ENCODE results near the gene RALGPS2.

Gene RALGPS2

DNA sequence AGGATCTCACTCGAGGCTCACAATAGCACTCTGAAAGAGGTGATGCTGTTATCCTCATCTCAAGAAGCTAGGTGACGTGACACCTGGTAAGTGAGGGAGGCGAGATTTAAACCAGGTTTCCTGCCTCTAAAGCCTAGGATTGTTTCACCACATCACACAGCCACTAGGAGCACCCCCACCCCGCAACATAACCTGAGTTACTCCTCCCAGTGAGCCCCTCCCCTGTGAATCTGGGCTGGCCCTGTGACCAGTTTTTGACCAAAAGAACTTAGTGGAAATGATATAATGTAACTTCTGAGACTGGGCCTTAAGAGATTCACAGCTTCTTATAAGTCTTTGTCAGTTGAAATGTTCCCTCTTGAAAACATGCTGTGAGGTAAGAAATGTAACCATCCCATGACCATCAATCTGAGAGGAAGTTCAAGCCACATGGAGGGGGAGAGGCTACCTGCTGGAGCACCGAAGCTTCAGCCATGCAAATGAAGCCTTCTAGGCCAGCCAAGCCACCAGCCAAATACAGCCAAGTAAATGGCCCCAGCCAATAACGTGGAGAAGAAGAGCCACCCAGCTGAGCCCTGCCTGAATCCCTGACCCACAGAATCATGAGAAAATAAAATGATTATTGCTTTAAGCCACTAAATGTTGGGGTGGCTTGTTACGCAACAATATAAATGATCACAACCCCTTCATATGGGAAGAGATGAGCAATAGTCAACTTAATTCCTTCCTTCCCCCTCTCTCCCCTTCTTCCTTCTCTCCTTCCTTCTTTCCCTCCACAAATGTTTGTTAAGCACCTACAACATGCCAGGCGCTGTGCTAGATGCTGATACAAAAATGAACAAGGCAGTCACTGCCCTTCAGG is 239.7 kb downstream of the RALGPS2 start:
- DNase-seq (ENCODE audit: low spot score), result no peak

DNA sequence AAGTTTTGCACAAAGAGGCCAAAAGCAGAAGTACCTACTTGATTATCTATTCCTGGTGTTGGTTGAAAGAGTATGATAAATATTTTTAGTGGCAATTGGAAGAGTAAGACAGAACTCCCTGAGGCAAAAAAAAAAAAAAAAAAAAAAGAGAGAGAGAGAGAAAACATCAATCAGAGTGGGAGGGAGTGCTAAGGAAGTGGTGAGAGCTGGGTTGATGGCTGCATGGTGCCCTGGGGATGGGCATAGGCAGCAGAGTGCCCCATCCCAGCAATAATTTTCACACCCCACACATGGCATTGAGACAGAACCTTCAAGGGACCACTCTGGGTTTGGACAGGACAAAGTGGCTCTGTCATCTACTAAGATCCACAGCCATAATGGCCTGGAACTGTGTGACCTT is 241.3 kb downstream of the RALGPS2 start:
- DNase-seq (ENCODE audit: low spot score), result no peak

DNA sequence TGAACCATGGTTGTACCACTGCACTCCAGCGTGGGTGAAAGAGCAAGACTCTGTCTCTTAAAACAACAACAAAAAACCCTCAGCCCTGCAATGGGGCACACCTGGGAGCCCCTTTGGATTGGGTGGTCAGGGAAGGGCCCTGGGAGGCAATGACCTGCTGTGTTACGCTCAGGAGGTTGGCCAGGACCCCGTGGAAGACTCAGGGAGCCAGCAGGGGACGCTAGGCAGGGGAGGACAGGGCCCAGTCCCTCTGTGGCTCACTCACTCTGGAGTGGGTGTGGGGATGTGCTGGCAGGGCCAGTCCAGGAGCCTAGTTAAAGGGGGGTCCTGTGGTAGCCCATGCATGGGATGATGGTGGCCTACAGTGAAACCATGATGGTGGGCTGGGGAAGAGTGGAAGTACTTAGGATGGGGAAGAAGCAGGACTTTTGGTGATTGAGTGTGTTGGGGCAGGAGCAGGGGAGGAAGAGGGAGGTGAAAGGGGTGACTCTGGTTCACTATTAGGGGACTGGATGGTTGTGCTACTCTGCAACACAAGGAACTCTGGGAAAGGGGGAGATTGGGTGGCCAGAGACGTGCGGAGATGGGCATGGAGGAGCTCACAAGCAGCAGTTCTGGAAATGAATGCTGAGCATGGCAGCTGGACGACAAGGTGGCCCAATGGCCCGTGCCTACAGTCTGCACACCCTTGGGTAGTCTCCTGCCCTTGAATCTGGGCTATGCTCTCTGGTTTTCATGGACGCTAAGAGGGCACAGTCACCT is 244.4 kb downstream of the RALGPS2 start:
- DNase-seq (ENCODE audit: low spot score), result no peak

DNA sequence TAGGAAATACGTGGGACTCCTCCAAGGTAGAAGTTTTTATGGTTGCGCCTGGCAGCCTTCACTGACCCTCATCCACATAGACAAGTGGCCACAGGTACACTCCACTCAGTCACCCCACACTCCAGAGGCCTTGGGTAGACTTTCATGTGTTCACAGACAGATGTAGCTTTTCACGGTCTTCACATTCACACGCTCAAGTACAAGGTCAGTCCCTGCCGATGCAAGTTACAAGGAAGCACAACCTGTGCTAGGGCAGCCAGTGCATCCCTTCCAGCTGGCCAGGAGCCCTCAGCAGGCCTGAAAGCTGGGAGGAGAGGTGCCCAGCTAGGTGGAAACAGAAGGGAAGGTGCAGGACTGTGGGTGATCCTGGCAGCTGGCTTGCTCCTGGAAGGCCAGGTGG is 245.1 kb downstream of the RALGPS2 start:
- no peak for DNase-seq (ENCODE audit: low spot score)

Measured in kidney capillary endothelial cell (primary cell).